ENCODE results near the gene CHMP4A. TPM values are rescaled to one million over a fixed set of nuclear protein-coding genes. Genes with fewer than 3 reads are reported as not detected.

The CHMP4A gene
- total RNA-seq (2022; extraction: Qiagen RNA extraction; ENCODE audit: low read depth): 71.9 to 101 TPM (median 93.0 TPM) in 5 replicates

GRCh38 chr14:24212924-24213865, at the start of gene CHMP4A:
Gene CHMP4A (minus strand): TSS chr14:24213488. CDS start chr14:24213439, 49 bp downstream.

GRCh38 chr14:24232645-24233537, 19.6 kb upstream of the CHMP4A start, which contains the start of gene GMPR2:
Gene GMPR2 (plus strand): TSS chr14:24232929. CDS start chr14:24233254, 325 bp downstream.

GRCh38 chr14:24232121-24232644, 18.9 kb upstream of the CHMP4A start, which contains the start of gene NEDD8:
Gene NEDD8 (minus strand): TSS chr14:24232367. CDS start chr14:24232267, 100 bp downstream.

GRCh38 chr14:24215495-24216344, 2.4 kb upstream of the CHMP4A start, which contains the start of gene MDP1:
Gene MDP1 (minus strand): TSS chr14:24216066. CDS start chr14:24215955, 111 bp downstream.

GRCh38 chr14:24195186-24196070, 17.9 kb downstream of the CHMP4A start, which contains the start of gene TM9SF1:
Gene TM9SF1 (minus strand): TSS chr14:24195441. CDS start chr14:24195019, 422 bp downstream.

GRCh38 chr14:24188251-24189058, 24.8 kb downstream of the CHMP4A start, which contains the start of gene IPO4:
Gene IPO4 (minus strand): TSS chr14:24188816. CDS start chr14:24188787, 29 bp downstream.

GRCh38 chr14:24171422-24172260, 41.6 kb downstream of the CHMP4A start, which contains the start of gene REC8:
Gene REC8 (plus strand): TSS chr14:24172080. CDS start chr14:24172553, 473 bp downstream.

GRCh38 chr14:24160850-24161804, 52.2 kb downstream of the CHMP4A start, which contains the start of gene IRF9:
Gene IRF9 (plus strand): TSS chr14:24161265. CDS start chr14:24162145, 880 bp downstream.

Other genes starting within 250 kb of the CHMP4A start
- gene DHRS4L2, start 224.6 kb downstream of the CHMP4A start, total RNA-seq (2022; extraction: Qiagen RNA extraction; ENCODE audit: low read depth): 22.1 to 37.0 TPM (median 30.3 TPM) in 5 replicates
- gene CARMIL3, start 161.5 kb downstream of the CHMP4A start, total RNA-seq (2022; extraction: Qiagen RNA extraction; ENCODE audit: low read depth): 0.34 to 0.95 TPM (median 0.49 TPM) in 5 replicates
- gene CPNE6, start 141.9 kb downstream of the CHMP4A start, total RNA-seq (2022; extraction: Qiagen RNA extraction; ENCODE audit: low read depth): not detected in 5 replicates
- 16.5 to 22.6 TPM (median 20.9 TPM) in 5 replicates for gene PCK2, start 119.2 kb downstream of the CHMP4A start, total RNA-seq (2022; extraction: Qiagen RNA extraction; ENCODE audit: low read depth)
- gene DCAF11, start 98.7 kb downstream of the CHMP4A start, total RNA-seq (2022; extraction: Qiagen RNA extraction; ENCODE audit: low read depth): 19.5 to 23.6 TPM (median 20.5 TPM) in 5 replicates
- gene NRL, start 98.5 kb downstream of the CHMP4A start, total RNA-seq (2022; extraction: Qiagen RNA extraction; ENCODE audit: low read depth): 0.72 to 1.2 TPM (median 0.80 TPM) in 5 replicates
- 0.17 to 0.31 TPM in 2 of 5 replicates, not detected in the others for gene FITM1, start 82.8 kb downstream of the CHMP4A start, total RNA-seq (2022; extraction: Qiagen RNA extraction; ENCODE audit: low read depth)
- 166 to 196 TPM (median 176 TPM) in 5 replicates for gene PSME1, start 77.3 kb downstream of the CHMP4A start, total RNA-seq (2022; extraction: Qiagen RNA extraction; ENCODE audit: low read depth)
- 45.0 to 65.7 TPM (median 61.1 TPM) in 5 replicates for gene EMC9, start 71.9 kb downstream of the CHMP4A start, total RNA-seq (2022; extraction: Qiagen RNA extraction; ENCODE audit: low read depth)
- 163 to 221 TPM (median 173 TPM) in 5 replicates for gene PSME2, start 66.9 kb downstream of the CHMP4A start, total RNA-seq (2022; extraction: Qiagen RNA extraction; ENCODE audit: low read depth)
- gene RNF31, start 66.0 kb downstream of the CHMP4A start, total RNA-seq (2022; extraction: Qiagen RNA extraction; ENCODE audit: low read depth): 18.9 to 37.4 TPM (median 28.0 TPM) in 5 replicates
- 14.5 to 20.9 TPM (median 16.8 TPM) in 5 replicates for gene IRF9, start 52.2 kb downstream of the CHMP4A start, total RNA-seq (2022; extraction: Qiagen RNA extraction; ENCODE audit: low read depth)
- 4.0 to 5.5 TPM (median 5.1 TPM) in 5 replicates for gene REC8, start 41.4 kb downstream of the CHMP4A start, total RNA-seq (2022; extraction: Qiagen RNA extraction; ENCODE audit: low read depth)
- gene IPO4, start 24.7 kb downstream of the CHMP4A start, total RNA-seq (2022; extraction: Qiagen RNA extraction; ENCODE audit: low read depth): 79.3 to 90.2 TPM (median 86.3 TPM) in 5 replicates
- gene TM9SF1, start 18.0 kb downstream of the CHMP4A start, total RNA-seq (2022; extraction: Qiagen RNA extraction; ENCODE audit: low read depth): 63.2 to 70.0 TPM (median 67.6 TPM) in 5 replicates
- not detected in 5 replicates for gene TSSK4, start 7.8 kb downstream of the CHMP4A start, total RNA-seq (2022; extraction: Qiagen RNA extraction; ENCODE audit: low read depth)
- gene MDP1, start 2.6 kb upstream of the CHMP4A start, total RNA-seq (2022; extraction: Qiagen RNA extraction; ENCODE audit: low read depth): 27.3 to 34.4 TPM (median 29.4 TPM) in 5 replicates
- 444 to 520 TPM (median 484 TPM) in 5 replicates for gene NEDD8, start 18.9 kb upstream of the CHMP4A start, total RNA-seq (2022; extraction: Qiagen RNA extraction; ENCODE audit: low read depth)
- 54.3 to 66.4 TPM (median 58.1 TPM) in 5 replicates for gene GMPR2, start 19.4 kb upstream of the CHMP4A start, total RNA-seq (2022; extraction: Qiagen RNA extraction; ENCODE audit: low read depth)
- gene TINF2, start 29.1 kb upstream of the CHMP4A start, total RNA-seq (2022; extraction: Qiagen RNA extraction; ENCODE audit: low read depth): 34.2 to 38.2 TPM (median 36.6 TPM) in 5 replicates
- 0.53 to 1.1 TPM (median 1.0 TPM) in 5 replicates for gene TGM1, start 49.7 kb upstream of the CHMP4A start, total RNA-seq (2022; extraction: Qiagen RNA extraction; ENCODE audit: low read depth)
- gene RABGGTA, start 58.1 kb upstream of the CHMP4A start, total RNA-seq (2022; extraction: Qiagen RNA extraction; ENCODE audit: low read depth): 15.2 to 18.4 TPM (median 16.6 TPM) in 5 replicates
- gene DHRS1, start 86.3 kb upstream of the CHMP4A start, total RNA-seq (2022; extraction: Qiagen RNA extraction; ENCODE audit: low read depth): 10.3 to 14.0 TPM (median 13.1 TPM) in 5 replicates
- 13.7 to 17.0 TPM (median 16.6 TPM) in 5 replicates for gene NOP9, start 86.4 kb upstream of the CHMP4A start, total RNA-seq (2022; extraction: Qiagen RNA extraction; ENCODE audit: low read depth)
- gene CIDEB, start 94.5 kb upstream of the CHMP4A start, total RNA-seq (2022; extraction: Qiagen RNA extraction; ENCODE audit: low read depth): 0.15 to 1.00 TPM (median 0.20 TPM) in 5 replicates
- 2.5 to 5.7 TPM (median 4.3 TPM) in 5 replicates for gene LTB4R2, start 96.7 kb upstream of the CHMP4A start, total RNA-seq (2022; extraction: Qiagen RNA extraction; ENCODE audit: low read depth)
- 3.7 to 6.6 TPM (median 6.4 TPM) in 5 replicates for gene LTB4R, start 98.0 kb upstream of the CHMP4A start, total RNA-seq (2022; extraction: Qiagen RNA extraction; ENCODE audit: low read depth)
- gene ADCY4, start 121.6 kb upstream of the CHMP4A start, total RNA-seq (2022; extraction: Qiagen RNA extraction; ENCODE audit: low read depth): not detected in 5 replicates
- gene RIPK3, start 126.5 kb upstream of the CHMP4A start, total RNA-seq (2022; extraction: Qiagen RNA extraction; ENCODE audit: low read depth): not detected in 5 replicates
- 0.29 to 0.67 TPM (median 0.47 TPM) in 4 of 5 replicates, not detected in the other for gene NFATC4, start 154.7 kb upstream of the CHMP4A start, total RNA-seq (2022; extraction: Qiagen RNA extraction; ENCODE audit: low read depth)
- gene NYNRIN, start 185.5 kb upstream of the CHMP4A start, total RNA-seq (2022; extraction: Qiagen RNA extraction; ENCODE audit: low read depth): 0.16 to 0.78 TPM (median 0.18 TPM) in 5 replicates
- 1.0 to 1.6 TPM (median 1.3 TPM) in 5 replicates for gene CBLN3, start 216.2 kb upstream of the CHMP4A start, total RNA-seq (2022; extraction: Qiagen RNA extraction; ENCODE audit: low read depth)
- 19.3 to 28.8 TPM (median 26.1 TPM) in 5 replicates for gene KHNYN, start 216.5 kb upstream of the CHMP4A start, total RNA-seq (2022; extraction: Qiagen RNA extraction; ENCODE audit: low read depth)
- gene SDR39U1, start 229.3 kb upstream of the CHMP4A start, total RNA-seq (2022; extraction: Qiagen RNA extraction; ENCODE audit: low read depth): 42.7 to 56.3 TPM (median 47.4 TPM) in 5 replicates

All from A549 treated with RU486 at 1 μM for 4 hours (cell line).